Medulla oblongata (tissue), 1 donor: Measurements from ENCODE around the gene SP100.
A peak's percentile ranks its signal among the peaks of the same experiment; 100 is the strongest.
"Not testable (repeated sequence)": the region's sequence is repeated elsewhere in the genome, so short reads cannot be mapped to it uniquely, and the experiment has no call there.

Experiments used
- DNase-seq: peaks from one replicate; pipeline ENCODE4 v3.0.0-alpha.2; 2015; ENCODE audit errors: extremely low spot score

SP100 gene

GRCh38 chr2:230416061-230416721 lies at the start of gene SP100:
SP100 (plus strand) TSS chr2:230416201; CDS start chr2:230416297, 96 bp downstream.
- peak; percentile 83 for DNase-seq

GRCh38 chr2:230382108-230382507 lies 33.9 kb upstream of the SP100 start:
- no peak for DNase-seq

GRCh38 chr2:230383453-230383852 lies 32.5 kb upstream of the SP100 start:
- DNase-seq: no peak

GRCh38 chr2:230384986-230385385 lies 31.0 kb upstream of the SP100 start:
- DNase-seq: no peak

GRCh38 chr2:230394301-230394700 lies 21.7 kb upstream of the SP100 start:
- no peak for DNase-seq

GRCh38 chr2:230398698-230399097 lies 17.3 kb upstream of the SP100 start:
- not testable (repeated sequence) for DNase-seq

GRCh38 chr2:230400041-230400440 lies 16.0 kb upstream of the SP100 start:
- DNase-seq: no peak

GRCh38 chr2:230400454-230400853 lies 15.5 kb upstream of the SP100 start:
- DNase-seq: no peak

- DNase-seq: not testable (repeated sequence)
Measured at GRCh38 chr2:230401026-230401425, 15.0 kb upstream of the SP100 start.

GRCh38 chr2:230403746-230404145 lies 12.3 kb upstream of the SP100 start:
- DNase-seq: no peak

- DNase-seq: no peak
Measured at GRCh38 chr2:230405824-230406223, 10.2 kb upstream of the SP100 start.

GRCh38 chr2:230408244-230408842 lies 7.7 kb upstream of the SP100 start:
- DNase-seq: no peak

- DNase-seq: not testable (repeated sequence)
Measured at GRCh38 chr2:230409316-230409715, 6.7 kb upstream of the SP100 start.

- DNase-seq: no peak
Measured at GRCh38 chr2:230410263-230410662, 5.7 kb upstream of the SP100 start.

GRCh38 chr2:230410861-230411569 lies 5.0 kb upstream of the SP100 start:
- peak; percentile 59 for DNase-seq

- peak; percentile 73 for DNase-seq
Measured at GRCh38 chr2:230411570-230412370, 4.2 kb upstream of the SP100 start.

GRCh38 chr2:230412371-230412711 lies 3.7 kb upstream of the SP100 start:
- DNase-seq: no peak

- no peak for DNase-seq
Measured at GRCh38 chr2:230412846-230413245, 3.2 kb upstream of the SP100 start.

GRCh38 chr2:230413479-230413878 lies 2.5 kb upstream of the SP100 start:
- no peak for DNase-seq

- no peak for DNase-seq
Measured at GRCh38 chr2:230414302-230414701, 1.7 kb upstream of the SP100 start.

GRCh38 chr2:230417436-230417835 lies 1.4 kb downstream of the SP100 start:
- no peak for DNase-seq

GRCh38 chr2:230418341-230419016 lies 2.5 kb downstream of the SP100 start:
- no peak for DNase-seq
